Hepatocyte (in vitro differentiated cells): ENCODE data around the gene BICDL1. TPM values are rescaled to one million over a fixed set of nuclear protein-coding genes. Genes with fewer than 3 reads are reported as not detected.
"Not testable (repeated sequence)": the region's sequence is repeated elsewhere in the genome, so short reads cannot be mapped to it uniquely, and the experiment has no call there.

ENCODE experiments used
- DNase-seq: peaks from one replicate; pipeline ENCODE4 v3.0.0-alpha.2; 2016; ENCODE audit warnings: low spot score
- H2AFZ ChIP-seq: fragments of 200-600 bp; sonication (generic); 2 replicates; pipeline ENCODE4 v1.6.0; 2016; ENCODE audit warnings: antibody characterized with exemption, mild to moderate bottlenecking
- H3K27ac ChIP-seq: fragments of 200-600 bp; sonication (generic); 2 replicates; pipeline ENCODE4 v1.5.1; 2016; ENCODE audit warnings: mild to moderate bottlenecking
- H3K27me3 ChIP-seq: fragments of 200-600 bp; sonication (generic); 2 replicates; pipeline ENCODE4 v1.6.1; 2016
- H3K36me3 ChIP-seq: fragments of 200-600 bp; sonication (generic); replicated peaks from 2 replicates; pipeline ENCODE4 v1.5.1; 2016; ENCODE audit warnings: low read depth; ENCODE audit not compliant: insufficient read depth
- H3K4me1 ChIP-seq: fragments of 200-600 bp; sonication (generic); 2 replicates; pipeline ENCODE4 v1.5.1; 2016; ENCODE audit warnings: mild to moderate bottlenecking, moderate library complexity; ENCODE audit not compliant: insufficient read depth
- H3K4me2 ChIP-seq: fragments of 200-600 bp; sonication (generic); 2 replicates; pipeline ENCODE4 v1.6.0; 2016
- H3K4me3 ChIP-seq: fragments of 200-600 bp; sonication (generic); 2 replicates; pipeline ENCODE4 v1.5.1; 2016; ENCODE audit warnings: mild to moderate bottlenecking
- H3K79me2 ChIP-seq: fragments of 200-600 bp; sonication (generic); 2 replicates; pipeline ENCODE4 v1.6.0; 2017; ENCODE audit warnings: mild to moderate bottlenecking
- H3K9me2 ChIP-seq: fragments of 200-600 bp; sonication (generic); replicated peaks from 2 replicates; pipeline ENCODE4 v1.6.0; 2017; ENCODE audit warnings: mild to moderate bottlenecking; ENCODE audit not compliant: insufficient read depth
- H3K9me3 ChIP-seq: fragments of 200-600 bp; sonication (generic); 2 replicates; pipeline ENCODE4 v1.5.1; 2016; ENCODE audit warnings: low read depth, mild to moderate bottlenecking
- H4K20me1 ChIP-seq: fragments of 200-600 bp; sonication (generic); 2 replicates; pipeline ENCODE4 v1.6.0; 2016; ENCODE audit warnings: mild to moderate bottlenecking; ENCODE audit not compliant: insufficient read depth, poor library complexity, severe bottlenecking
- EZH2 ChIP-seq: fragments of 200-600 bp; sonication (generic); IDR thresholded peaks from 2 replicates; pipeline ENCODE4 v1.6.1; 2016; ENCODE audit warnings: antibody characterized with exemption, mild to moderate bottlenecking, borderline replicate concordance
- EZH2phosphoT487 ChIP-seq: fragments of 200-600 bp; sonication (generic); IDR thresholded peaks from one replicate; pipeline ENCODE4 v1.6.1; 2018; ENCODE audit warnings: antibody characterized with exemption, mild to moderate bottlenecking, low read depth, moderate library complexity; ENCODE audit not compliant: unreplicated experiment, severe bottlenecking
- WGBS: methylation state at CpG from one replicate; pipeline ENCODE4 v1.1.6; 2016; ENCODE audit warnings: low lambda C conversion rate; ENCODE audit errors: missing lambda C conversion rate; 5-methylcytosine and 5-hydroxymethylcytosine counted together
- polyA plus RNA-seq: library from polyadenylated mRNA; unstranded; fragments of >200 nt; fragmentation: Nextera tagmentation; extraction: Ambion mirVana; gene quantifications from 2 replicates; pipeline ENCODE4 v1.2.1, GENCODE V29; 2016
- total RNA-seq: library from RNA; depleted of rRNA; stranded (reverse); fragments of >200 nt; gene quantifications from 2 replicates; pipeline ENCODE4 v1.2.3, GENCODE V29; 2014
- TF ChIP-seq, protein P1 (sequence below): fragments of 200-600 bp; sonication (generic); IDR thresholded peaks from 2 replicates; pipeline ENCODE4 v1.5.1; 2016; ENCODE audit warnings: antibody characterized with exemption, mild to moderate bottlenecking; ENCODE audit not compliant: poor library complexity

BICDL1 gene
- total and polyA plus RNA-seq, 2 experiments from 2014 or later = 10.6 to 21.9 TPM

DNA sequence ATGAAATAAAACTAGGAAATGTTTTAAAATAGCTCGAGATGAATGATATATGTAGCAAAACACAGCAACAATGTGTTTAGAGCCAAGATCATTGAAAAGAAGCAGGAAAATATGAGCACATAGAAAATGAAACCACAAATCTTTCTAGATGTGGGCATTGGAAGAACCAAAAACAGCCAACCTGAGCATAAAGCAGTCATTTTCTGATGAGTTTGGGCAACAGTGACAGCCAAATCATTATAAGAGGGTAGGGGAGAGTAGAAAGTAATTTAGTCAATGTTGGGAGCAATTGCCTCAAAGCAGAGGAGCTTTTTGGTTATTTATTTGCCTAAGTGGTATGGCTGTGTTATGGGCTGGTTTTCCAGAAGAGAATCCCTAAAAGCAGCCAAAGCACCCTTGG, 8.8 kb upstream of the BICDL1 start:
- H3K27me3 ChIP-seq = peaks cover 29% of the 10 kb centered on the region
- H3K4me3 ChIP-seq = no peak overlapping the region
- TF ChIP-seq, protein P1, sequence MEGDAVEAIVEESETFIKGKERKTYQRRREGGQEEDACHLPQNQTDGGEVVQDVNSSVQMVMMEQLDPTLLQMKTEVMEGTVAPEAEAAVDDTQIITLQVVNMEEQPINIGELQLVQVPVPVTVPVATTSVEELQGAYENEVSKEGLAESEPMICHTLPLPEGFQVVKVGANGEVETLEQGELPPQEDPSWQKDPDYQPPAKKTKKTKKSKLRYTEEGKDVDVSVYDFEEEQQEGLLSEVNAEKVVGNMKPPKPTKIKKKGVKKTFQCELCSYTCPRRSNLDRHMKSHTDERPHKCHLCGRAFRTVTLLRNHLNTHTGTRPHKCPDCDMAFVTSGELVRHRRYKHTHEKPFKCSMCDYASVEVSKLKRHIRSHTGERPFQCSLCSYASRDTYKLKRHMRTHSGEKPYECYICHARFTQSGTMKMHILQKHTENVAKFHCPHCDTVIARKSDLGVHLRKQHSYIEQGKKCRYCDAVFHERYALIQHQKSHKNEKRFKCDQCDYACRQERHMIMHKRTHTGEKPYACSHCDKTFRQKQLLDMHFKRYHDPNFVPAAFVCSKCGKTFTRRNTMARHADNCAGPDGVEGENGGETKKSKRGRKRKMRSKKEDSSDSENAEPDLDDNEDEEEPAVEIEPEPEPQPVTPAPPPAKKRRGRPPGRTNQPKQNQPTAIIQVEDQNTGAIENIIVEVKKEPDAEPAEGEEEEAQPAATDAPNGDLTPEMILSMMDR = no peak
- TF ChIP-seq EZH2 (no peak), EZH2phosphoT487 (no peak)
- H3K27ac ChIP-seq = no peak overlapping the region
- WGBS = 90% methylated on average over 1 of the region's 1 CpG
- H3K4me2 ChIP-seq = no peak overlapping the region
- no peaks in the 10 kb centered on the region for H3K9me2 ChIP-seq
- no peaks in the 10 kb centered on the region for H3K36me3 ChIP-seq
- no peaks in the 10 kb centered on the region for H3K79me2 ChIP-seq
- no peaks in the 10 kb centered on the region for H4K20me1 ChIP-seq
- H3K4me1 ChIP-seq = no peaks in the 10 kb centered on the region
- H3K9me3 ChIP-seq = no peaks in the 10 kb centered on the region
- no peak overlapping the region for H2AFZ ChIP-seq
- DNase-seq = no peak

DNA sequence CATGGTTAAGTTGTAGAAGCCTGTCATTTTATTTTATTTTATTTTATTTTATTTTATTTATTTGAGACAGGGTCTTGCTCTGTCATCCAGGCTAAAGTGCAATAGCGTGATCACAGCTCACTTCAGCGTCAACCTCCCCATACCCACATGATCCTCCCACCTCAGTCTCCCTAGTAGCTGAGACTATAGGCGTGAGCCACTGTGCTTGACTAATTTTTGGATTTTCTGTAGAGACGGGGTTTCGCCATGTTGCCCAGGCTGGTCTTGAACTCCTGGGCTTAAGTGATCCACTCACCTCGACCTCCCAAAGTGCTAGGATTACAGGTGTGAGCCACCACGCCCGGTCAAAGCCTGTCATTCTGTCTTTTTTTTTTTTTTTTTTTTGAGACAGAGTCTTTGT, 8.3 kb upstream of the BICDL1 start:
- DNase-seq, H2AFZ ChIP-seq, H3K36me3 ChIP-seq, H3K9me2 ChIP-seq, H3K4me3 ChIP-seq, H4K20me1 ChIP-seq, H3K4me2 ChIP-seq, H3K4me1 ChIP-seq, H3K9me3 ChIP-seq, H3K27ac ChIP-seq, H3K79me2 ChIP-seq: not testable (repeated sequence)
- WGBS = 93% methylated on average over 8 of the region's 8 CpGs
- H3K27me3 ChIP-seq = peaks cover 30% of the 10 kb centered on the region

DNA sequence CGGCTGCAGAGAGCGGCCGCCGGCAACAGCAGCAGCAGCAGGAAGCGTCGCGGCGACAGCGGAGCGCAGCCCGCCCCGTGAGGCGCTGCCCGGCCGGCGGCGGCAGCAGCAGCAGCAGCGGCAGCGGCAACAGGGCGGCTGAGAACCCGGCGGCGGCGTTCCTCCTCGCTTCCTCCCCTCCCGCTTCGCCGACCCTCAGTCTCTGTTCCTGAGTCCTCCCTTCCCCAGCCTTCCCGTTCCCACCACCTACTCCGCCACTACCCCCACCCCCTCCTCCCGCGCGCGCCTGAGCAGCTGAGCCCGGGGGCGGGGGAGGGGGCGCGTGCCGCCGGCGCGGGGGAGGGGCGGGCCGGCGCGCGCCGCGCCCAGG, 310 bp downstream of the BICDL1 start:
- Histone ChIP-seq H3K27ac (peak overlapping the region; percentile 54), H2AFZ (peak overlapping the region; percentile 52), H4K20me1 (no peaks in the 10 kb centered on the region), H3K4me3 (peak overlapping the region; percentile 28), H3K9me3 (no peaks in the 10 kb centered on the region), H3K27me3 (peaks cover 33% of the 10 kb centered on the region), H3K79me2 (no peaks in the 10 kb centered on the region), H3K9me2 (no peaks in the 10 kb centered on the region), H3K36me3 (no peaks in the 10 kb centered on the region), H3K4me2 (peak overlapping the region; percentile 80), H3K4me1 (peaks cover 9% of the 10 kb centered on the region)
- DNase-seq = no peak
- WGBS = 4% methylated on average over 9 of the region's 49 CpGs
- TF ChIP-seq, protein P1 = no peak
- TF ChIP-seq EZH2phosphoT487 (no peak), EZH2 (no peak)

DNA sequence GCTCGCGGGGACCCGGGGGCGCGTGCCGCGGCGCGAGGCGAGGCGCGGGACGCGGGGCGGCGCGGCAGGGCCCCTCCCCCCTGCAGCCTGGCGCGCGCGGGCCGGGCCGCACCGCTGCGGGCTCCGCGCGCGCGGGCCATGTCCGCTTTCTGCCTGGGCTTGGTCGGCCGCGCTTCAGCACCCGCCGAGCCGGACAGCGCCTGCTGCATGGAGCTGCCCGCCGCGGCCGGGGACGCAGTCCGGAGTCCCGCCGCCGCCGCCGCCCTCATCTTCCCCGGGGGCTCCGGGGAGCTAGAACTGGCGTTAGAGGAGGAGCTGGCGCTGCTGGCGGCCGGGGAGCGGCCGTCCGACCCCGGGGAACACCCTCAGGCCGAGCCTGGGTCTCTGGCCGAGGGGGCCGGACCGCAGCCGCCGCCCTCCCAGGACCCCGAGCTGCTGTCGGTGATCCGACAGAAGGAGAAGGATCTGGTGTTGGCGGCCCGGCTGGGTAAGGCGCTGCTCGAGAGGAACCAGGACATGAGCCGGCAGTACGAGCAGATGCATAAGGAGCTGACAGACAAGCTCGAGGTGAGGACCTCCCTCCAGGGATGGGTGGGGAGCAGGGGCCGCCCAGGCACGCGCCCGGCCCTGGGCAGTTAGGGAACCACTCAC, 820 bp downstream of the BICDL1 start:
- H3K9me3 ChIP-seq = no peaks in the 10 kb centered on the region
- H2AFZ ChIP-seq = no peak overlapping the region
- peaks cover 9% of the 10 kb centered on the region for H3K4me1 ChIP-seq
- H4K20me1 ChIP-seq = no peaks in the 10 kb centered on the region
- no peak for TF ChIP-seq EZH2phosphoT487
- no peak for TF ChIP-seq EZH2
- TF ChIP-seq, protein P1 = no peak
- 2% methylated on average over 44 of the region's 79 CpGs for WGBS
- no peaks in the 10 kb centered on the region for H3K79me2 ChIP-seq
- peak overlapping the region; percentile 82 for H3K4me3 ChIP-seq
- H3K27me3 ChIP-seq = peaks cover 28% of the 10 kb centered on the region
- no peaks in the 10 kb centered on the region for H3K9me2 ChIP-seq
- no peaks in the 10 kb centered on the region for H3K36me3 ChIP-seq
- H3K27ac ChIP-seq = no peak overlapping the region
- peak overlapping the region; percentile 100 for H3K4me2 ChIP-seq
- peak; percentile 93 for DNase-seq
